HG03060 (cell line): ENCODE measurements around the gene IGF2.

Experiments
- ATAC-seq: cut with Tn5 transposase; IDR thresholded peaks from one replicate; pipeline ENCODE4 v1.9.1; 2021; ENCODE audit warnings: low read depth, moderate number of reproducible peaks; ENCODE audit not compliant: unreplicated experiment

IGF2 gene

DNA sequence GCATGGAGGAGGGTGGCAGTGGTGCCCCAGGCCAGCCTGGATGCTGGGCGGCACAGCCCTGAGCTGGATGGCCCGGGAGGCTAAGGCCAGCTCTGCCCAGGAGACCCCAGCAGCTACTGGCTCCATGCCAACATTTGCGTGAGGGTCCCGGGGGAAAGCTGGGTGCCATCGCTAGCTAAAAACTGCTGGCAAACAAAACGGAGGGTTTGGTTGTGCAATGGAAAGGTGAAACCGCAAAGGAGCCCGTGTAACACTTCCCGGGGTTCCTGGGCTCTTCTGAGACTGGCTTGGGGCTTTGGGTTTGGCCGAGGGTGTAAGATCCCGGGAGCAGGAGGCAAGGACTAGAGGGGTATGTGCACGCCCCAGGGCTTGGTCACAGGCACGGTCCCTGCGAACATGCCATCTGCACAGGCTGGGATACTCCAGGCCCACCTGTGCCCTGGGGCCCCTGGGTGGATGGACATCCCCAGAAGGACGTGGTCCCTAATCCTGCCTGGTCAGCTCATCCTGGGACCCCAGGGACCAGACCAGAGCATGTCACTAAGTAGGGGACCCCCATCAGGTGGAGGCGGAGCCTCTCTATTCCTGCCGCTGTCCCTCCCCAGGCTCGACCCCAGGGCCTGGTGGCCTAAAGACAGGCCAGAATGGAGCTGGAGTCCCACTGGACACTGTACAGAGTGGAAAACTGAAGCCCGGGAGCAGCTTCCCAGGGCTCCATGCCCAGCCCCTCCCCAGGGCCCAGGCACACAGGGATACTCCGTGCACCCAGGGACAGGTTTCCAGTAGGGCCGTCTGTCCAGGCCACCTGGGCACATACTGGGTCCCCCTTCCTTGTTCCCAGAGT, 44.6 kb downstream of the IGF2 start:
- ATAC-seq: no peak

DNA sequence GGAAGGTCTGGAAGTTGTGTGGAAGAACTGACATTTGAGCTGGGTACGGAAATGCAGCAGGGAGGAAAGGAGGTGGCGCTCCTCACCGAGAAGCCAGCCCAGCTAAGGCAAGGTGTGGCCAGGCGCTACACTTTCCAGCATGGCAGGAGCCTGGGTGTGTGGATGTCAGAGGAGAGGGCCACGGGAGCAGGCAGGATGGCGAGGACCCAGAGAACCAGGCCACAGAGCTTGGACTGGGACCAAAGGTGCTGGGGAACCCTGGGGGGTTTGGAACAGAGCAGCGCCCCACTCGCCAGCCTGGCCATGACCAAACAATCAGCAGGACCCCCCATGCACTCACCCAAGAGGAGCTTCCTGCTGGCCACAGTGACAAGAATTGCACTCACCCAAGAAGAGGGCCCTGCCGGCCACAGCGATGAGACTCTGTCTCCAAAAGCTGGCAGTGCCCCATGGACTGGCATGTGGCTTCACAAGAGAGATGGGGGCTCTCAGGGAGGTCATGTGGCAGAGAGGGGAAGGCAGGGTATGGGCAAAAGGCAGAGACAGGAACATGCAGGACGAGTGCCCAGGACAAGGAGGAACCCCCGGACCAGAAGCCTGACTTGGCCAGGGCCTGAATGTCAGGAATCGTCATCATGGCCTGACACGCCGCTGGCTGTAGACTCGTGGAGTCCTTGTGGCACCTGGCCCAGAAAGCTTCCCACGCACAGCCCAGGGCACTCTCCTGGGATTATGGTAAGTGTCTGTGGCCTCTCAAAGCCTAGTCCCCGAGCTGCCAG, 45.4 kb downstream of the IGF2 start:
- no peak for ATAC-seq

DNA sequence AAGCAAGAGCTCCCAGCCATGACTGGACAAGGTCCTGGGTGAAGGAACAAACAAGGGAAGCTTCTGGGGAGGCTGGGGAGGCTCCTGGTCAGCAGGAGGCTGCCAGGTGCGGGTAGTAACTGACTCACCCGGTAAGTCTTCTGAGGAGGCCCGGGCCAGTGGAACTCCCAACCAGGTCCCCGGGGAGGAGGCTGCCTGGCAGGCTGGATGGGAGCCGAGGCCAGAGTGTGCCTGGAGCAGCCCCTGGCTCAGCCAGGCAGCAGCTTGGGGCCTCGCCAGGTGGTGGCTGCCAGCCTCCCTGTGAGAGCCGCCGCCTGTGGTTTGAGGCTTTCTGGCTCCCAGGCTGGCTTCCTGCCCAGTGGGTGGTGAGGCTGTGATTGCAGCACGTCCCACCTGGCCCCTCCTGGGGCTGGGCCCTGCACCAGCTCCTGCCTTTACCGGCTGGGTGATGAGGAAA, 46.2 kb downstream of the IGF2 start:
- ATAC-seq: no peak

DNA sequence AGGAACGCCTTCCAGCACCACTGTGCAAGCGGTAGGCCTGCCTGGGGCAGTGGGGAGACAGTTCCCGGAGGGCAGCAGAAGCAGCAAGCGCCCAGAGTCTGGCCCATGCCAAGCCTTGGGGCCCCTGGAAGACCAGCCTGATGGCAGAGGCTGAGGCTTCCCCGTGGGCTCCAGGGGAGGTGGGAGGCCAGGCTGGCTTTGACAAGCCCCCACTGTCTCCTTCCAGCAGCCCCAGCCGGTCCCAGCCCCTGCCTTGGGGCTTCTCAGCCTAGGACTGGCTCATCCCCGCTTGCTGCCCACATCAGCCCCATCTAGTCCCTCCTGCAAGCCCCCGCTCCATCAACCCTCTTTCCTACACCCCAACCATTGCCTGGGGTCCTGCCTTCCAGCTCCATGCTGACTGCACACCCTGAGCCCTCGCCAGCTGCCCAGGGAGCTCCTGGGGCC, 46.7 kb downstream of the IGF2 start:
- ATAC-seq: no peak

DNA sequence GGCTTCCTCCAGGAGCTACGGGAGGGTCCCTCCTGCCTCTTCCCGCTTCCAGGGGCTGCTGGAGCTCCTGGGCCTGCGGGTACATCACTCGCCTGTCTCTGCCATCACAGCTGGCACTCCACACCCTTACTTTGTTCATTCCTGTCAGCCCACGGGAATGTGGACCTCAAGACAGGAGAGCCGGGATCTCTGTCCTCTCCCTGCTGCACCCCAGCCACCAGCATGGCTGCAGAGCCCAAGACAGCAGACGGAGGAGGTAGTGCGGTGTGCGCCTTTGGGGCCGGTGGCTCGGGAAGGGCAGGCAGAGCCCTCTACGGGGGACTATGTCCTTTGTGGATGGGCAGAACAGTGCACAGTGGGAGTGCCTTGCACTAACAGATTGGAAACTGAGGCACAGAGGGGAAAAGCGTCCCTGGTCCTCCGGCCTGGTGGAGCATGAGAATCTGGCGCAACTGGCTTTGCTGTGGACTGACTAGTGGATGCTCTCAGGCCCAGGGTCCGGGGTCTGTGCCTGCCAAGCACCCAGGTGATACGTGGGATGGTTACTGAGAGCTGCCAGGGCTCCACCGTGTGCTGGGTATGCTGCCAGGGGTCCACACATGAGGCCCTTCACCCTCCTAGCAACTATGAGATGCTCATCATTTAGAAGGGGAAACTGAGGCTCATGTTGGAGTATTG, 47.3 kb downstream of the IGF2 start:
- no peak for ATAC-seq

DNA sequence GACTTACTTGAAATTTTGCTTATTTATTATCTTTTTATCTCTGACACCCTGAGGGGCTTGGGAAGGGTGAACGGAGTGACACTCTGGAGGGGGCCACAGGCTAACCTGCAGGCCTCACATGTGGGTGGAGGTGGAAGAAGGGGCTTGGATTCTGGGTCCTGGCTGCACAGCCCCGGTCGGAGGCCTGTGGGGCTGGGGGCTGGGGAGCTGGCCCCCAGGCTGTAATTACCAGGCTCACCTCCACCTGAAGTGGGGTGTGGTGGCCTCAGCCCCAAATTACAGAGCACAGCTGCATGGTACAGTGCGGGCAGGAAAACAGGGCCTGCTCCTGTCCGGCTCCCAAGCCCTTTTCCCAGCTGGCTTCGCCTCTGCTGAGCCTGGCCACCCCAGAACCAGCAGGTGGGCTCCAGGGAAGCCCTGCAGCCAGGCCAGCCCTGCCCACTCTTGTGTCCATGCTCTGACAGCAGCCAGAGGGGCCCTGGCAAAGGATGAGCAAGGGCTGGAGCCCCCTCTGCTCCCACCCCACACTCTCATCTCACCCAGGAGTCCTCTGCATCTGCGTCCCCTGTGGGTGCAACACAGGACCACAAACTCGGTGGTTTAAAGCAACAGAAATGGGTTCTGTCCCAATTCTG, 48.0 kb downstream of the IGF2 start:
- no peak for ATAC-seq

DNA sequence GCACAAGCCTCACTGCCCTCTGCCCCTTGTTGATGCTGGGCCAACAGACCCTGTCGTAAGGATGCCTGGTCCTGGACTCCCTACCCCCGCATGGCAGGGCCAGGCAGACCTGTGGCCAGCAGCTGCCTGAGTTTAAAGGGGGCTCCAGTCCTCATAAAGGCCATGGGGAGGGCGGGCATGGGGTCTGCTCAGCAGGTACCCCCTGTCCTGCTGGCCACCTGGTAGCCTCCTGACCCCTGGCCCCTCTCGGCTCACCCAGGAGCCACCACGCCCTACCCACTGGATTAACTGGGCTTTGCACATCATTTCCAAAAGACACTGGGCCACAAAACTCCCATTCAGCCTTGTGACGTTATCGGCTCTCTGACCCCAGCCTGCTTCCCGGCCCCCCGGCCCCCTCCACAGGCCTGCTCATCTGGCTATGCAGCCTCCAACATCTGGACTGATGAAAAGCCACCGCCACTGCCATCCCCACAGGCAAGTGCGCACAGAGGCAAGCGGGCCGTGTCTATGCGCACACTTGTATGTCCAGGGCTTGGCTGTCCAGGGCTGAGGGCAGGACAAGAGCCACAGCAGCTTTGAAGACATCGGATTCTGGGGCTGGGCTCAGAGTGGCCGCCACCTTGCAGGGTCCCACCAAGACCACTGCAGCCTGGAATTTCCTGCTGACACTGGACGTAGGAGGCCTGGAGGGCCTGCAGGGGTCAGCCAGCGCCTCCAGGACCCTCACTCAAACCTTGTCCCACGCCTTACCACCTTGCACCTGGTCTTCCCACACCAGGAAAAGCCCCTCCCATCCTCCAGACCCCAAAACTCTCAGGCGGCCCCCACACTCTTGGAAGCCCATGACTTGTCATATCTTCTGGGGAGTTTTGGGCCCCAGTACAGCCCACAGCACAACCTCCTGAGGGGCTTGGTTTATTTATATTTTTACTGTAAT, 48.7 kb downstream of the IGF2 start:
- no peak for ATAC-seq

DNA sequence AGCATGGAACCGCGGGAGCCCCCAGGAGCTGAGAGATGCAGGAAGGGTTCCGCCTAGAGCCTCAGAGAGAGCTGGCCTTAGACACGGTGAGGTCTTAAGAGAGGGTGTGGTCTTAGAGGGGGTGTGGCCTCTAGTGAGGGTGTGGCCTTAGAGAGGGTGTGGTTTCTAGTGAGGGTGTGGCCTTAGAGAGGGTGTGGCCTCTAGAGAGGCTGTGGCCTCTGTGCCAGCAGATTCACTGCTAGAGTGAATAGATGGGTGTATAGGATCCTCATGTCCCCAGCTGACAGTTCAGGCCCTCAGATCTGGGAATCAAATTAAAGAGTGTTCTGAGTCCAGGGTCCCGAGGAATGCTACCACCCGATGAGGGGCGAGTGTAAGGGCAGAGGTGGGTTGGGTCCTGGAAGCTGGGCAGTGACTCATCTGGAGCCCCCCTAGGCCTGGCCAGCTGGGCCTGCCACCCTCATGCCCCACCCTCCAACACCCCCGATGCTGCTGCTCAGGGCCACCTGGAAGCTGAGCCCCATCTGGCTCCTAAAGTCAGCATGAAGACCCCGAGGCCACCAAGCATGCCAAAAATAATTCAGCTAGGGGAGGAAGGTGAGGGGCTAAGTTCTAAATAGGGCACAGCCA, 49.5 kb downstream of the IGF2 start:
- no peak for ATAC-seq

DNA sequence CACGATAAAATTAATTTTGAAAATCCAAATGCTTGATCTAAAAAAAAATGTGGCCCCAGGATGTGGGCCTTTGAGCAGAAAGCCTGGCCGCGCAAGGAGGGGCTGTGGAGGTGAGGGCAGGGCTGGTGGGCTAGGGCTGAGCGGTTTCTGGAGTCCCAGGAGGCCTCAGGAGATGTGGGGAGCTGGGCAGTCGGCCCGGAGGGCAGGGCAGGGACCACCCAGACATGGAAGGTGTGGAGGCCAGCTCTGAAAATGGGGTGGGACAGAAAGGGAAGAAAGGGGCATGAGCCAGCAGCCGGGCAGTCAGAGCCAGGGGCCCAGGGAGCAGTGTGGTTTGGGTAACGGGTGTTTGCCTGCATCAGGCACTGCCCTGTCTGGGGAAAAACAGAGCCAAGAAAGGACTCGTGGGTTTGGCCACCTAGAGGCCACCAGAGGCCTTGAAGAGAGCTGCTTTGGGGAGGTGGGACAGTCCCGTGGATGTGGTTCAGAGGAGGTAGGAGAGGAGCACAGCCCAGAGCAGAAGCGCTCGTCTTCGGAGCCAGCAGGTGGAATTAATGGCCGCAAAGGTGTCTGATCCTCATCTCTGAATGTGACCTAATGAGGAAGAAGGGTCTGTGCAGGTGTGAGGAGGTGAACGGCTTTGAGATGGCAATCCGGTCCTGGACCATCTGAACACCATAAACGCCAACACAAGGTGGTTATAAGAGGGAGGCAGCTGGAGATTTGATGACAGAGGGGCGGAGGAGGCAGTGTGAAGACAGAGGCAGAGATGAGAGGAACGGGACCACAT, 50.2 kb downstream of the IGF2 start:
- no peak for ATAC-seq

DNA sequence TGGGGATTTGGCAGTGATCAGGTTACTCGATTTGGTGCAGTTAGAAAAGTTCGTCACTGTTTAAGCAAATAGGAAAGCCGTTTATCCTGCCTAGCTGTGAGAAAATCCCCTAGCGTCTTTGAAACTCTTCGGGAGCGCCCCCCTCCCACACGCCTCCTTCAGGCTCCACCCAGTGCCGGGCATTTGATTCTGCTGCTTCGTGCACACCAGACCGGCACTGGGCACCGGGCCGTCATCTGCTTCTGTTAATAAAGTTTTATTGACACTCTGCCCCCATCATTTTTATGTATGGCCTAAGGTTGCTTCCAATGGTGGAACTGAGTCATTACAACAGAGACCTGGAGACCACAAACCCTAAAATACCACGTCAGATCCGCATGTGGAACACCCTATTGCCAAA, 50.9 kb downstream of the IGF2 start:
- ATAC-seq: no peak

DNA sequence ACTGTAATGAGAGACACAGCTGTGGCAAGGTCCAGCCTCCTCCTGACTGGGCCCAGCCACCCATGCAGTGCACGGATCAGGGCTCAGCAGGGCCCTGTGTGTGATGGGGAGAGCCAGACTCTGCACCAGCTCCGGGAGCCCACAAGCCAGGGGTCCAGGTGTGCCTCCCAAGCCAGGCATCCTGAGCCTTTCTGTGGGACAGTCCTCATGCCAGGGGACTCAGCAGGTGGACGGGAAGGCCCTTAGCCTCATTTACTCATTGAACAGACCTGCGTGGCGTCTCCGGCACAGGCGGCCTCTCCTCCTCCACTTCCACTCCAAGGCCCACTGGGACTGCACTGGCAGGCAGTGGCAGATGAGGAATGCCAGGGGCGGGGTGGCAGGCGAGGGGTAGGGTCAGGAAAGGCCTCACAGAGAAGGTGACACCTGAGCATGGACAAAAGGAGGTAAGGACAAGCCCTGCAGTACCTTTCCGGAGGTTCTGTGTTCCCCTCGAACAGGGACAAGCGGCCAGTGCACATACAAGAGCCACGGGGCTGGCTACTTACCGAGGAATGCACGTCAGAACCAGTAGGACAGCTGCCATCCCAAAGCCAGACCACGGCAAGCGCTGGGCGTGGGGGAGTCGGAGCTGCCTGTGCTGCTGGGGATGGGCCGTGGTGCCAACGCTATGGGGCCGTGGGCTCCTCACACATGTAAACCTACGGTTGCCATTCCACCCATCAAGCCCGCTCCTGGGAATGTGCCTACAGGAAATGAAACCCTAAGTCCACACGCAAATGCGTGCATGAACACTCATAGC, 52.7 kb downstream of the IGF2 start:
- no peak for ATAC-seq

DNA sequence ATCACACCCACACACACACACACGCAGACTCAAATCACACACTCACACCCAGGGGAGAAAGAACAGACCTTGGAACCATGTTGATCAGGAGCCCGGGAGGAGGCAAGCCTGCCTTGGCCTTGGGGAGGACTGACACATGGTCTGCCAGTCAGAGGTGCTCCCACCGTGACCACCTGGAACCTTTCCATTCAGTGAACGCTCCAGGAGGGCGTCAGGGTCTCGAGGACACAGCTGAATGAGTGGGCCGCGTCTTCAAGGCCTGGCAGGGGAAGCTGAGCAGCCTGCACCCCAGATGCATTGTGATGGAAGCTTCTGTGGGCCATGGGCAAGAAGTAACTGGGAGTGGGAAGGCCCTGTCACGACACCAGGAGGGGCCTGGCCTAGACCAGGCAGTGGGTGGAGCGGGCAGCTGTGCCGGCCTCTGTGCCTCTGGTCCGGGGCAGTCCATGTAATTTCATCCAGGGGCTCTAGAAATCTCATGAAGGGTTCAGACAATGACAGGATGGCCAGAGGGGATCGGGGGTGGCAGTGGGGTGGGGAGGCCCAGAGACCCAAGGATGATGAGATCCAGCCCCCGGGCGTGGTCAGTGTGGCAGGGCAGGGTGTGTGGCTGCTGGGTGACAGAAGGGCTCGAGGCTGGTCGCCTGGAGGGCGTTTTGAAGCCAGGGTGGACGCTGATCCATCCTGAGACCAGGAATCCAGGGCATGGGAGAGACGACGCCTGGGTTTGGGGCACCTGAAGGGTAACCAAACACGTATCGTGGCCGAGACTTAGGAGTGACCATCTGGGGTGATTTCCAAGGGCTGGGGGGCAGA, 53.7 kb downstream of the IGF2 start:
- no peak for ATAC-seq

DNA sequence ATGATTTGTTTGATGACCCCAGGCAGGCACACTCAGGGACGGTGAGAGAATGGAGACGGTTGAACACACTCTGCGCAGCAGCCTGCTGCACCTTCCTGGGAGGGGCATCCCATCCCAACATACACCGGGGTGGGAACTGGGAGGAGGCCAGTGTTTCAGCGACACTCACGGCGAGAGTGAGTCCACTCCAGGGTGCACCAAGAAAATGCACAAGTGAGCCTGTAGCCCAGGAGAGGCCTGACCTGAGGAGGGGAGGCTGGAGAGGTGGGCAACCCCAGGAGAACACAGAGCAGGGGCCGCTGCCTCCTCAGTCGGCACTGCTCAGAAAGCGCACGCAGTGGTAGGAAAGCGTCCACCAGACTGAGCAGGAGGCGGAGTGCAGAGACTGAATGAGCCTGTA, 54.5 kb downstream of the IGF2 start:
- ATAC-seq: no peak
